Activated CD4-positive, alpha-beta T cell treated with anti-CD3 and anti-CD28 coated beads, Interleukin-2, Interleukin-6, amounts not matched to agents 100 ng/mL and 50 ng/mL, durations not matched to agents 16 hours and 8 hours (primary cell): ENCODE measurements around the gene PFKFB4.

Experiments used
- DNase-seq: peaks from one replicate; pipeline ENCODE4 v3.0.0-alpha.2; 2020

The PFKFB4 gene

GRCh38 chr3:48581621-48582481 is 25.2 kb upstream of the PFKFB4 start:
- DNase-seq = no peak

GRCh38 chr3:48576647-48577046 is 20.0 kb upstream of the PFKFB4 start:
- no peak for DNase-seq

- DNase-seq = no peak
These were observed 18.8 kb upstream of the PFKFB4 start for GRCh38 chr3:48575366-48575765.

- no peak for DNase-seq
These were observed 17.5 kb upstream of the PFKFB4 start for GRCh38 chr3:48573973-48574585.

GRCh38 chr3:48572517-48572916 is 15.9 kb upstream of the PFKFB4 start:
- no peak for DNase-seq

GRCh38 chr3:48571938-48572337 is 15.3 kb upstream of the PFKFB4 start:
- no peak for DNase-seq

- DNase-seq = no peak
These were observed 13.3 kb upstream of the PFKFB4 start for GRCh38 chr3:48569808-48570450.

GRCh38 chr3:48569400-48569799 is 12.8 kb upstream of the PFKFB4 start:
- DNase-seq = no peak

GRCh38 chr3:48568476-48568875 is 11.9 kb upstream of the PFKFB4 start:
- no peak for DNase-seq

GRCh38 chr3:48567500-48567899 is 10.9 kb upstream of the PFKFB4 start:
- no peak for DNase-seq

- DNase-seq = no peak
These were observed 10.5 kb upstream of the PFKFB4 start for GRCh38 chr3:48567090-48567489.

GRCh38 chr3:48566401-48566760 is 9.8 kb upstream of the PFKFB4 start:
- DNase-seq = no peak

GRCh38 chr3:48565591-48566400 is 9.2 kb upstream of the PFKFB4 start:
- DNase-seq = peak; percentile 34

GRCh38 chr3:48565186-48565585 is 8.6 kb upstream of the PFKFB4 start:
- no peak for DNase-seq

- DNase-seq = no peak
These were observed 8.1 kb upstream of the PFKFB4 start for GRCh38 chr3:48564667-48565066.

GRCh38 chr3:48564022-48564421 is 7.4 kb upstream of the PFKFB4 start:
- peak; percentile 40 for DNase-seq

- no peak for DNase-seq
These were observed 6.8 kb upstream of the PFKFB4 start, which contains the start of gene UCN2 for GRCh38 chr3:48563382-48563918. Gene UCN2 (minus strand): TSS chr3:48563781. CDS start chr3:48563124, 657 bp downstream.

GRCh38 chr3:48562367-48563095 is 5.9 kb upstream of the PFKFB4 start:
- no peak for DNase-seq

GRCh38 chr3:48561045-48561736 is 4.6 kb upstream of the PFKFB4 start:
- peak; percentile 16 for DNase-seq

- DNase-seq = no peak
These were observed 4.0 kb upstream of the PFKFB4 start for GRCh38 chr3:48560648-48561018.

GRCh38 chr3:48558493-48559134 is 2.0 kb upstream of the PFKFB4 start:
- no peak for DNase-seq
